ENCODE measurements around the gene PAGE1.
"Not testable (repeated sequence)": the region's sequence is repeated elsewhere in the genome, so short reads cannot be mapped to it uniquely, and the experiment has no call there.

Gene PAGE1, protein sequence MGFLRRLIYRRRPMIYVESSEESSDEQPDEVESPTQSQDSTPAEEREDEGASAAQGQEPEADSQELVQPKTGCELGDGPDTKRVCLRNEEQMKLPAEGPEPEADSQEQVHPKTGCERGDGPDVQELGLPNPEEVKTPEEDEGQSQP

DNA sequence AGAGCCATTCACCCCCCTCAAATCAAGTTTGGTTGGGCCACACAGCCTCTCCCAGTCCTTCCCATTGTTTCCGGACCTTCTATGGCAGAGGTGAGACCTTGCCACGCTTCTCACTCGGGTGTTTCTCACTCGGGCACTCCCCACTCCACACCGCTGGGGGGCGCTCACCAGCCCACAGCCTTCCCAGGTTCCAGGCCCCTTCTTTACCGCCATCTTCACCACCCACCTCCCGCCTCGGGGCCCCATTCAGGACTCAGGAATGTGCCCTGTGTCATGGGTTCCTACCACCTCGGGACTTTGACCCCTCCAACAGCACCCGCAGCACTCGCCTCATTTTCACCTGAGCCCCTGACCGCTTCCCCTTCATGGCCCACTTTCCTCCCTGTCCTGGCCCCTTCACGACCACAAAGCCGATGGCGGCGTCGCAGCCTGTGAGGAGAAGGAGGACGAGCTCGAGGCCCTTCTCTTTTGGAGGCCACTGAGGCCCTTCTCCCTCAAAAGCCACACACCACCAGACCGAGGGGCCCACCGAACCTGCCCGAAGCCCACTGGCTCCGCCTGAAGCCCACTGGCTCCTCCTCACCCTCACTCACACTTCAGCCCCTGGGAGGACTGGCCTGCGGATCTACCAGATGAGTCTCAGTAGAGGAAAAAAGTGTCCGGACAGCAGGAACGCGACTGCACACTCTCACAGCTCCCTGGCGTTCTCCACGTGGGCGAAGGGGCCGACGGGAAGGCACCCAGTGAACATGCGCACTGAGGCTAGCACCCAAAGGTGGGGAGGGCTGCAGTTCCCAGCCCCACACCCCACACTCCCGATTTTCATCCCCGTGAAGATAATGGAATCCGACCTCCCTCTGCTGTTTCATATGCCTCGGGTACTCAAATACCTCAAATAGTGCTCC, at the start of gene PAGE1:
PAGE1 (minus strand) TSS at position 709 of the 905 bp plus-strand sequence. CDS start 1,214 bp downstream, outside the sequence.
- peaks cover 24% of the 10 kb centered on the region for H3K27me3 Mint-ChIP-seq
- no peaks in the 10 kb centered on the region for H3K36me3 Mint-ChIP-seq (ENCODE audit: low read depth)
- H3K9me3 Mint-ChIP-seq: no peaks in the 10 kb centered on the region
- DNase-seq: no peak
- no peak within 1 kb of the TSS for H3K4me3 Mint-ChIP-seq
- no peak within 1 kb of the TSS for H3K27ac Mint-ChIP-seq
- H3K4me1 Mint-ChIP-seq (ENCODE audit: low read depth): no peaks in the 10 kb centered on the region

DNA sequence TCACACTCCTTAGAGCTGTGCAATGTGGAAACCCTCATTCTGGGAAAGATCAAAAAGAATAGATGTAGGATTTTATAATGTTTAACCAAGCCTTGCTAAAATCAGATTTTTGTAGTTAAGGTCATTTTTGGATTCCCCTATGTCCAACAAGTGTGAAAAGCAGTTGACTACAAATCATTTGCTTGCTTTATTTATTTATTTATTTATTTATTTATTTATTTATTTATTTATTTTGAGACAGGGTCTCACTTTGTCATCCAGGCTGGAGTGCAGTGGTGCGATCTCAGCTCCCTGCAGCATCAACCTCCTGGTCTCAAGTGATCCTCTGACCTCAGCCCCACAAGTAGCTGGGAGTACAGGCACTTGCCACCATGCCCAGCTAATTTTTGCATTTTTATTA, 45.7 kb upstream of the PAGE1 start:
- not testable (repeated sequence) for H3K9me3 Mint-ChIP-seq; H3K4me3 Mint-ChIP-seq; H3K36me3 Mint-ChIP-seq (ENCODE audit: low read depth); H3K27ac Mint-ChIP-seq; H3K4me1 Mint-ChIP-seq (ENCODE audit: low read depth); DNase-seq
- H3K27me3 Mint-ChIP-seq: peaks cover 79% of the 10 kb centered on the region

DNA sequence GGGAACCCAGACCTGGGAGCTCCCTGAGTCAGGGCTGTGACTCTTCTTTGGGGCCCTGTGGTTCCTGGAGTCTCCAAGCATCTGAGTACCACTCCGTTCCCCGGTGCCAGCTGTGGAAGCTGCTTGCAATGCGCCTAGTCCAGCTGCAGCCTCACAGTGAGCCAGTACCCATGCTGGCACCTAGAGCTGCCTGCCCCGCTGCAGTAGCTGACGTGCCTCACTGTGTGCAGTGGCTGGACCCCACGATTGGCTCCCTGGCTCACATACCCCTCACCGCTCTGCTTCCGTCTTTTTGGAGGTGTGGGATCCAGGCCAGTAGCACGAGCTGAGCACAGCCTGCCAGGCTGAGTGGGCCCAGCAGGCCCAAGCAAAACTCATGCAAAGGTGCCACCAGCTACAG, 32.1 kb upstream of the PAGE1 start:
- no peak overlapping the region for H3K4me3 Mint-ChIP-seq
- no peak overlapping the region for H3K27ac Mint-ChIP-seq
- H3K9me3 Mint-ChIP-seq: no peaks in the 10 kb centered on the region
- H3K4me1 Mint-ChIP-seq (ENCODE audit: low read depth): no peaks in the 10 kb centered on the region
- H3K27me3 Mint-ChIP-seq: peaks cover 40% of the 10 kb centered on the region
- no peaks in the 10 kb centered on the region for H3K36me3 Mint-ChIP-seq (ENCODE audit: low read depth)
- no peak for DNase-seq

DNA sequence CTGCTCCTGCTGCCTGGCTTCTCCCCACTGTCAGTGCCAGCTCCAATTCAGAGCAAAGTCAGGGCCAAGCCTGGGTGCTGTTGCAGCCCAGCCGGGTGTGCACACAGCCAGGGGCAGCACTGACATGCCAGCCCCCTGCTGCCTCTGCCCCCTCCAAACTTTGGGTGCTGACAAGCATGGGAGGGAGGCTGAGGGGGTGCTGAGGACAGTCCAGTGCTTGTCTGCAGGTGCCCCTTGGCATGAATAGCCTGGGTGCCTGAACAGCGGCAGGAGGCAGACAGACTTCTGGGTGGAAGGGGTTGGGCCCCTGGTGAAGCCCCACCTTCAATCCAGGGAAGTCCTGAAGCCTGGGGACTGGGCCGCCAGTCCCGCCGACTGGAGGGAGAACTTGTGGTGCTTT, 31.2 kb upstream of the PAGE1 start:
- H3K4me1 Mint-ChIP-seq (ENCODE audit: low read depth): no peaks in the 10 kb centered on the region
- no peak overlapping the region for H3K4me3 Mint-ChIP-seq
- no peaks in the 10 kb centered on the region for H3K36me3 Mint-ChIP-seq (ENCODE audit: low read depth)
- peaks cover 45% of the 10 kb centered on the region for H3K27me3 Mint-ChIP-seq
- no peaks in the 10 kb centered on the region for H3K9me3 Mint-ChIP-seq
- no peak for DNase-seq
- H3K27ac Mint-ChIP-seq: no peak overlapping the region

DNA sequence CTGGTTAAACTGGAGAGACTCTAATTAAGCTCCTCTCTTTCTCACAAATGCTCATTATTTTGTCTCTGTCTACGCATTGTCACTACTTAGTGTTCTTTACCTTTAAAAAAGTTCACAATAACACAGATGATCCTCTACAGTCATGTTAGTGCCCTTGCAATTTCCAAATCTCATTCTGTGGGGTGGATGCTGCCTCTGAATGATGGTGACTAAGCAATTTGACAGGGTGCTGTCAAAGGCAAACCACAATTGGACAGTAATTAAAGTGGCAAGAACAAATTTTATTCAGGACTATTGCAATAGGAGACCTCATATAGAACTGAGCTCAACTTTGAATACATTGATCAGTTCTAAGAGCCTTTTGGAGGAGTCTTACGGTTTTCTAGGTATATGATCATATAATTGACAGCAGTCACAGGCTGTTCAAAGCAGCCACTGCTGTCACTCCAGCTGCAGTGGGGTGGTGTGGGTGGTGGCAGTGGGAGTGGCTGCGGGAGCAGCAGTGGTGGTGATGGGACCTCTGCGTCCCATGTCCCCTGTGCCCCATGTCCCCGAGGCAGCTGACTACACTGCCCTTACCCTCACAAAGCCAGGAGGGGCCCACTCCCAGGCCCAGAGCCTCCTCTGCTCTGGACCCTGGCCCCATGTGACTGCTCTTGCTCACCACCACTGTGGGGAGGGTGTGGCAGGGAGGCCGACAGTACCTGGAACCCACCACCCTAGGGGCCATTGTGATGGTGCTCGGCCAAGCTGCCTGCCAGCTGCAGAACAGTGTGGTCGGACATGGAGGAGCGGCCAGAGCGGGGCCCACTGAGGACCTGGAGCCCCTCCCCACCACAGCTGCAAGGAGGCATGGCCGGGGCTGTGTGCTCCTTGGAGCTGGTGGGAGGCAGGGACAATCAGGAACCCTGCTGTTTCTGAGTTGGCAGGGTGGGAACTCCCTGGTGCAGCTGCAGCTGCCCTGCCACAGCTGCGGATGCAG, 30.4 kb upstream of the PAGE1 start:
- Mint-ChIP-seq H3K9me3 (no peaks in the 10 kb centered on the region), H3K27ac (no peak overlapping the region), H3K27me3 (peaks cover 47% of the 10 kb centered on the region), H3K4me3 (no peak overlapping the region), H3K4me1 (ENCODE audit: low read depth) (no peaks in the 10 kb centered on the region), H3K36me3 (ENCODE audit: low read depth) (no peaks in the 10 kb centered on the region)
- no peak for DNase-seq

DNA sequence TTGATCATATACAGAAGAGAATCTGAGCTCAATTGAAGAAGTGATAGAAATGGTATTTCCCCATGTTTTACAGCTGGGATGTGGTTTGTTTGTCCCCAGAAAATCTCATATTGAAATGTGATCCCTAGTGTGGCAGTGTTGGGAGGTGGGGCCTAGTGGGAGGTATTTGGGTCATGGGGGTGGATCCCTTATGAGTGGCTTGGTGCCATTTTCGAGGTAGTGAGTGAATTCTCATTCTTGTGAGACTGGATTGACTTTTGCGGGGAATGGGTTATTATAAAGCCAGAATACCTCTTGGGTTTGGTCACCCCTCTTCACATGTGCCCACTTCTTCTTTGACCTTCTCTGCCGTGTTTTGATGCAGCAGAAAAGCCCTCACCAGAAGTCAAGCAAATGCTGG, 29.6 kb upstream of the PAGE1 start:
- peaks cover 48% of the 10 kb centered on the region for H3K27me3 Mint-ChIP-seq
- H3K27ac Mint-ChIP-seq: no peak overlapping the region
- DNase-seq: no peak

DNA sequence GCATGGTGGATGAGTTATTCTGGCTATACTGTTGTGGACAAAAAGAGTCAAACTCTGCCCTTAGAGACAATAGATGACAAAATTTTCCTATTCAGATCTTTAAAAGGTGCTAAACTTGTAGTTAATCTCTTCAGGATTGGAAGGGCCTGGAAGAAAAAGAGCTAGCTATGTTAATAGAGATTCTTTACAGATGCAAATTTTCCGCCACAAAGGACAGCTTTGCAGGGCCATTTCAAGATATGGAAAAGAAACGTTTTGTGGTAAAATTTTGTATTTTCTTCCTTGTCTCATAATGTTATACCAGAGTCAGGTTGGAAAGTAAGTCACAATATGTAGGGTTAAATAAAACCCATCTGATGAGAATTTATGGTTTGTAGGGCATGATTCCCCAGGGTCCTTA, 24.3 kb upstream of the PAGE1 start:
- H3K27ac Mint-ChIP-seq; H3K4me1 Mint-ChIP-seq (ENCODE audit: low read depth); H3K4me3 Mint-ChIP-seq; DNase-seq; H3K9me3 Mint-ChIP-seq; H3K36me3 Mint-ChIP-seq (ENCODE audit: low read depth): not testable (repeated sequence)
- peaks cover 73% of the 10 kb centered on the region for H3K27me3 Mint-ChIP-seq

More for the DNA sequence above, 29.6 kb upstream of the PAGE1 start:
- Mint-ChIP-seq H3K36me3 (ENCODE audit: low read depth) (no peaks in the 10 kb centered on the region), H3K9me3 (no peaks in the 10 kb centered on the region), H3K4me3 (no peak overlapping the region), H3K4me1 (ENCODE audit: low read depth) (no peaks in the 10 kb centered on the region)

DNA sequence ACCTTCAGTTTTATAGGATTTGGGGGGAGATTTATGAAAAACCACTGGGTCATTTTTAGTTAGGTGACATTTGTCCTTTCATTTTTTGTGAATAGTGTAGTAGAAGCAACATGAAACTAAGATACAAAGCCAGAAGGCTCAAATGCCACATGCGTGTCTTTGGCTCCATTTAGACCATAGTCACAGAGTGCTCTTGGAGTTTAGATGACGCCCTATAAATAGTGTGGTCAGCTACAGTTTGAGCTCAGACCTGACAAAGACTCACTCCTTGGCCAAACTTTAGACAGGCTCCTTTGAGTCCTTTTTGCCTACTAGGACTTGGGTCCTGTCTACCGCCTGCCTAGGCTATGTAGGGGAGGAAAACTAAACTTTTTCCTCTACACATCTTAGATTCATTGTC, 16.8 kb upstream of the PAGE1 start:
- H3K9me3 Mint-ChIP-seq: no peaks in the 10 kb centered on the region

DNA sequence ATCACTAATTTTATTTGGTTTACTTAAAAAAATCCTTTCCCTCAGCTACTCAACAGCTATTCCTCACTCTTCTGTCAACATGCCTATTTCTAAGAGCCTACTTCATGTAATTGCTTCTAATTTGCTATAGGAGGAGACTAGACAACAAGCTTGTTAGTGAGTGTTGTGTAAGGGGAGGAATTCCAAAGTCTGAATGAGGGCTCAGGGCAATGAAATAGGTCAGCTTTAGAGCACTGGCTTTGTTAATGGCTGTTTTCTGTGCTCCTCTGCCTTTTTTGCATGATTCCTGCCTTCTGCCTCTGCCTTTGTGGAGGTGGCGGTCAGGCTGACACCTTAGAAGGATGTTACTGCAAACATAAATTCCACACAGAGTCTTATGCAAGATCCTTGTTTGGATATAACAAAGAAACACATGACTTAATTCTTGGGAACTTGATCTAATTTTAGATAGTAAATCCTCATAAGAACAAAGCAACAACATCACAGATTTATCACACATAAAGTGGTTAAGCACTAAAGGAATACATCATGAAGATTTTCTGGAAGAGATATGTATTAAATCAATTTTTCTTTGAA, 15.0 kb upstream of the PAGE1 start:
- H3K36me3 Mint-ChIP-seq (ENCODE audit: low read depth): no peaks in the 10 kb centered on the region
- no peak for DNase-seq
- H3K4me1 Mint-ChIP-seq (ENCODE audit: low read depth): no peaks in the 10 kb centered on the region
- no peaks in the 10 kb centered on the region for H3K9me3 Mint-ChIP-seq
- peaks cover 51% of the 10 kb centered on the region for H3K27me3 Mint-ChIP-seq
- no peak overlapping the region for H3K27ac Mint-ChIP-seq
- no peak overlapping the region for H3K4me3 Mint-ChIP-seq

More for the DNA sequence above, 16.8 kb upstream of the PAGE1 start:
- DNase-seq: no peak
- Mint-ChIP-seq H3K36me3 (ENCODE audit: low read depth) (no peaks in the 10 kb centered on the region), H3K27me3 (peaks cover 48% of the 10 kb centered on the region), H3K4me1 (ENCODE audit: low read depth) (no peaks in the 10 kb centered on the region), H3K4me3 (no peak overlapping the region), H3K27ac (no peak overlapping the region)

DNA sequence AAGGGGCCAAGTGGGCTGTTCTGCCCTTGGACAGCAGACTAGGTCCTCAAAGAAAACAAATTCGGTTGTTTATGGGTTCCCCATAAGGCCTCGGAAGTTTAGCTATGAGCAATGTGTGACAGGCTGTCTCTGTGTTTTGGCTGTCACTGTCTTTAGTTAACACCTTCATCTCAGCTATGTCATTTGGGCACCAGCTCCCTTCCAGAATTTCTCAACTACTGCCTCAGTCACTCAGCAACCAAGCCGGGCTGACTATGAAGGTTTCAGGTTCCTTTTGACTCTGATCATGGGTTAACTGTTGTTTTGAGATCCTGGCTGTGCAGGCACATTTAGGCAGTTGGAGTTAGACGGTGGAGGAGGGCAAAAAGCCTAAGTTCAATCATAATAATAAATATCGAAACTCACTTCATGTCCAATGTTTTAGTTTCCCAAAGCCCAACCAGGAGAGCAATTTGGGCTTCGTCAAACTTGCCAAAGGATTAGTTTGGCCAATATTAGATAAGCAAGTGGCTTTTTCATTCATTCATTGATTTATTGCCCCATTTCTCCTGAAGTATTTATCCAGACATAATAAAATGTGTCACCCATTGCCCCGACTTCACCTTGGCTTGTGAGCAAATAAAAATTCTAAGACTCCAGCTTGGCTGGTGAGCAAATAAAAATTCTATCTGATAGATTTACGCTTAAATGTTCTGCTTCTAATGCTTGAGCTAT, 9.1 kb upstream of the PAGE1 start:
- H3K27ac Mint-ChIP-seq: no peak overlapping the region
- no peaks in the 10 kb centered on the region for H3K4me1 Mint-ChIP-seq (ENCODE audit: low read depth)
- peaks cover 62% of the 10 kb centered on the region for H3K27me3 Mint-ChIP-seq

DNA sequence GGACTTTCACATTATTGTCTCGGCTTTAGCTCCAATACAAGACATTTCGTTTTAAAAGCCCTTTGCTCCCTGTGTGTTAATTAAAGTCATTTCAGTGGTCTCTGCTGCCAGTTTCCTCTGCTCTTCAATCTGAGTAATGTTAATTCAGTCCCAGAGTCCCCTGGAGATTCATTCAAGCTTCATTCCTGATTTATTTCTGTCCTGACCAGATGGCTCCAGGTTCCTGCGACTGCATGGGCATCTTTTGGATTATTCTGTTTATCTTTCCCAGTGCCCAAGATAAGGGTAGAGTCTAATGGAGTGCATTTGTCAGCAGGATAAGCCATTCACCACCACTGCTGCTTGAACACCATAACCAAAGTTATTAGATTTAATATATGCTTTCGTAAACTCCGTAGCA, 6.1 kb upstream of the PAGE1 start:
- H3K4me3 Mint-ChIP-seq: no peak overlapping the region
- H3K27ac Mint-ChIP-seq: no peak overlapping the region
- H3K36me3 Mint-ChIP-seq (ENCODE audit: low read depth): no peaks in the 10 kb centered on the region
- no peaks in the 10 kb centered on the region for H3K4me1 Mint-ChIP-seq (ENCODE audit: low read depth)
- DNase-seq: no peak
- H3K27me3 Mint-ChIP-seq: peaks cover 43% of the 10 kb centered on the region
- no peaks in the 10 kb centered on the region for H3K9me3 Mint-ChIP-seq

More for the DNA sequence above, 9.1 kb upstream of the PAGE1 start:
- H3K36me3 Mint-ChIP-seq (ENCODE audit: low read depth): no peaks in the 10 kb centered on the region
- H3K9me3 Mint-ChIP-seq: no peaks in the 10 kb centered on the region
- H3K4me3 Mint-ChIP-seq: no peak overlapping the region
- no peak for DNase-seq

DNA sequence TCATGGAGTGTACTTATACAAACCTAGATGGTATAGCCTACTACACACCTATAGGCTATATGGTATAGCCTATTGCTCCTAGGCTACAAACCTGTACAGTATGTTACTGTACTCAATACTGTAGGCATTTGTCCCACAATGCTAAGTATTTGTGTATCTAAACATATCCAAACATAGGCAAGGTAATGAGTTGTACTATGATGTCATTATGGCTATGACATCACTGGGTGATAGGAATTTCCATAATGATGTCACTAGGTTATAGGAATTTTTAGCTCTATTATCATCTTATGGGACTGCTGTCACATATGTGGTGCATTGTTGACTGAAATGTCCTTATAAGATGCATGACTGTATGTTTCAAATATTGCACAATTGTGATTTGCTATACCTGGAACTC, 5.5 kb upstream of the PAGE1 start:
- H3K9me3 Mint-ChIP-seq: no peaks in the 10 kb centered on the region
- no peak overlapping the region for H3K4me3 Mint-ChIP-seq
- H3K27me3 Mint-ChIP-seq: peaks cover 39% of the 10 kb centered on the region
- no peaks in the 10 kb centered on the region for H3K36me3 Mint-ChIP-seq (ENCODE audit: low read depth)
- no peak for DNase-seq
- H3K27ac Mint-ChIP-seq: no peak overlapping the region
- H3K4me1 Mint-ChIP-seq (ENCODE audit: low read depth): no peaks in the 10 kb centered on the region

DNA sequence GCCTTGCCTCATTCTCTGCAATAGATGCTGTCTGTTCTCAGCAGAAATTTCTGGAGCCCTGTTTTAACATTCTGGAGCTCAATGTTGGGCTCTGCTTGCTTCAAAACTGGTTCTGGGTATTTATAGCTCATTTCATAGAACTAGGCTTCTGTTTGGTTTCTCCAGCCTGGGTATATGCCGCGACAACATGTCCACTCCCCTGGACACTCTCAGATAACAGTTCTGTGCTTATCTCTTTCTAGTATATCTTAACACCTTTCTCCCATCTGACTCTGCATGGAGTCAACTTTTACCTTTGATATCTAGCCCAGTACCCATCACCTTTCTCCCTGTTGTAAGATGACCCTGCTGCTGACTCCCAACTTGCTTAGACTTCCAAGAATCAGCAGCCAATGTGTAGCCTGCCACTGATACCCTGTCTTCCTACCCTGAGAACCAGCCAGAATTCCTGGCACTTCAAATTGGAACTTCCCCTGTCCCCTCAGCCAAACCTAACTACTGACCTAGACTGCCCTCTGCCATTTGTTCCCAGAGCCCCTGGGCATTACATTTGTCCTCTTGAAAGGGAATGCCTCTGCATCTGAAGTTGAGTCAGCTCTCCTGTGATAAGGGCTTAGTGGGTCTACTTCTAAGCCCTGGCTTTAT, 20.6 kb downstream of the PAGE1 start:
- H3K9me3 Mint-ChIP-seq: no peaks in the 10 kb centered on the region

More for the DNA sequence above, 20.6 kb downstream of the PAGE1 start:
- no peak for DNase-seq
- no peak overlapping the region for H3K4me3 Mint-ChIP-seq
- no peaks in the 10 kb centered on the region for H3K36me3 Mint-ChIP-seq (ENCODE audit: low read depth)
- H3K4me1 Mint-ChIP-seq (ENCODE audit: low read depth): no peaks in the 10 kb centered on the region
- H3K27me3 Mint-ChIP-seq: peaks cover 37% of the 10 kb centered on the region
- no peak overlapping the region for H3K27ac Mint-ChIP-seq
